HL-60 (cell line): ENCODE measurements around the gene TGFBR3L.

Experiments used
- POLR2AphosphoS5 ChIP-seq: IDR thresholded peaks from 2 replicates; pipeline ENCODE4 v1.6.1; 2012; ENCODE audit warnings: low read depth
- TF ChIP-seq, protein P1 (sequence below): IDR thresholded peaks from one replicate; pipeline ENCODE4 v1.5.1; 2011; ENCODE audit warnings: low read length, control low read depth, inconsistent platforms; ENCODE audit not compliant: insufficient read depth

DNA sequence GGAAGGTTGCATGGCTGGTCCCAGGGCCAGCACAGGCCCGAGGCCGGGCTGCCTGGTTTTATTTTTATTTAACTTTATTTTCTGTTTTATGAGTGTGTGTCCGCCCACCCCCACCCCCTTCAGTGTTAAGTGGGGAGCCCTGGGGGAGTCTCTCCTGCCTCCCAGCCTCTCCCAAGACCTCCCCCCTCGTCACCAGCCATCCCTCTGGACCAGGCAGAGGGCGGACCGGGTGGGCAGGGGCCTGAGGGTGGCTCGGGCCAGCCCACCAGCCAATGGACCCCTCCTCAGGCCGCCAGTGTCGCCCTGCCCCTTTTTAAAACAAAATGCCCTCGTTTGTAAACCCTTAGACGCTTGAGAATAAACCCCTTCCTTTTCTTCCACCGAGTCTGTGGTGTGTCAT lies 531 bp upstream of the TGFBR3L start:
- TF ChIP-seq, protein P1, sequence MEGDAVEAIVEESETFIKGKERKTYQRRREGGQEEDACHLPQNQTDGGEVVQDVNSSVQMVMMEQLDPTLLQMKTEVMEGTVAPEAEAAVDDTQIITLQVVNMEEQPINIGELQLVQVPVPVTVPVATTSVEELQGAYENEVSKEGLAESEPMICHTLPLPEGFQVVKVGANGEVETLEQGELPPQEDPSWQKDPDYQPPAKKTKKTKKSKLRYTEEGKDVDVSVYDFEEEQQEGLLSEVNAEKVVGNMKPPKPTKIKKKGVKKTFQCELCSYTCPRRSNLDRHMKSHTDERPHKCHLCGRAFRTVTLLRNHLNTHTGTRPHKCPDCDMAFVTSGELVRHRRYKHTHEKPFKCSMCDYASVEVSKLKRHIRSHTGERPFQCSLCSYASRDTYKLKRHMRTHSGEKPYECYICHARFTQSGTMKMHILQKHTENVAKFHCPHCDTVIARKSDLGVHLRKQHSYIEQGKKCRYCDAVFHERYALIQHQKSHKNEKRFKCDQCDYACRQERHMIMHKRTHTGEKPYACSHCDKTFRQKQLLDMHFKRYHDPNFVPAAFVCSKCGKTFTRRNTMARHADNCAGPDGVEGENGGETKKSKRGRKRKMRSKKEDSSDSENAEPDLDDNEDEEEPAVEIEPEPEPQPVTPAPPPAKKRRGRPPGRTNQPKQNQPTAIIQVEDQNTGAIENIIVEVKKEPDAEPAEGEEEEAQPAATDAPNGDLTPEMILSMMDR, result no peak
- TF ChIP-seq POLR2AphosphoS5, result no peak; the same call in 1 of the 2 replicates
